OCI-LY7 (cell line): Measurements from ENCODE around the gene RETNLB. TPM values are rescaled to one million over a fixed set of nuclear protein-coding genes. Genes with fewer than 3 reads are reported as not detected.

Experiments used
- BruUV-seq: library from RNA; stranded (reverse); fragments of 400-500 nt; replicated peaks from 2 replicates; lab custom pipeline; 2021; lab: Mats Ljungman, UMichigan
- CTCF ChIA-PET: fragments of 300-600 bp; sonication (Branson Sonifier 250); formaldehyde crosslinking; loops from one replicate; lab custom pipeline; 2022; ENCODE audit warnings: antibody characterized with exemption; ENCODE audit not compliant: unreplicated experiment; lab: Charles Lee
- POLR2A ChIA-PET: fragments of 300-600 bp; sonication (Branson Sonifier 250); formaldehyde crosslinking; loops from one replicate; lab custom pipeline; 2022; ENCODE audit warnings: antibody characterized with exemption; lab: Charles Lee
- DNase-seq: peaks from one replicate; pipeline ENCODE4 v3.0.0-alpha.2; 2015; ENCODE audit warnings: low spot score
- H2AFZ ChIP-seq: fragments of 200-600 bp; sonication (generic), shearing (Covaris generic); 2 replicates; pipeline ENCODE4 v1.6.1; 2014; ENCODE audit warnings: mild to moderate bottlenecking, antibody characterized with exemption, low read length, moderate library complexity
- H3K27ac ChIP-seq: fragments of 200-600 bp; sonication (generic); 2 replicates; pipeline ENCODE4 v1.5.1; 2014; ENCODE audit warnings: mixed run types, low read depth, mild to moderate bottlenecking, moderate library complexity, low read length, inconsistent platforms; ENCODE audit not compliant: poor library complexity, severe bottlenecking
- H3K36me3 ChIP-seq: fragments of 200-600 bp; sonication (generic); 2 replicates; pipeline ENCODE4 v1.6.1; 2014; ENCODE audit warnings: mild to moderate bottlenecking, antibody characterized with exemption, low read length, moderate library complexity, mixed read lengths; ENCODE audit not compliant: insufficient read depth
- H3K4me1 ChIP-seq: fragments of 200-600 bp; sonication (generic); 2 replicates; pipeline ENCODE4 v1.5.1; 2014; ENCODE audit warnings: mild to moderate bottlenecking, low read length; ENCODE audit not compliant: insufficient read depth, poor library complexity, severe bottlenecking
- H3K4me2 ChIP-seq: fragments of 200-600 bp; sonication (generic); 2 replicates; pipeline ENCODE4 v1.6.1; 2014; ENCODE audit warnings: mild to moderate bottlenecking, low read length
- H3K4me3 ChIP-seq: fragments of 200-600 bp; sonication (generic); 2 replicates; pipeline ENCODE4 v1.5.1; 2014; ENCODE audit warnings: mild to moderate bottlenecking, low read depth, low read length; ENCODE audit not compliant: poor library complexity, severe bottlenecking
- H3K79me2 ChIP-seq: fragments of 200-600 bp; sonication (generic); 2 replicates; pipeline ENCODE4 v1.6.1; 2016; ENCODE audit warnings: low read depth, mild to moderate bottlenecking, low read length, moderate library complexity, mixed read lengths; ENCODE audit not compliant: insufficient read depth
- H3K9me2 ChIP-seq: fragments of 200-600 bp; sonication (generic); 2 replicates; pipeline ENCODE4 v1.6.1; 2016; ENCODE audit warnings: mild to moderate bottlenecking, low read length, mixed read lengths; ENCODE audit not compliant: insufficient read depth
- H3K9me3 ChIP-seq: fragments of 200-600 bp; sonication (generic); 2 replicates; pipeline ENCODE4 v1.6.1; 2014; ENCODE audit warnings: mild to moderate bottlenecking, mixed run types, low read length, mixed read lengths
- H4K20me1 ChIP-seq: fragments of 200-600 bp; sonication (generic); 2 replicates; pipeline ENCODE4 v1.6.1; 2014; ENCODE audit warnings: mild to moderate bottlenecking, antibody characterized with exemption, low read length, moderate library complexity, mixed read lengths; ENCODE audit not compliant: insufficient read depth
- EZH2phosphoT487 ChIP-seq: fragments of 200-600 bp; sonication (generic); IDR thresholded peaks from 2 replicates; pipeline ENCODE4 v1.6.1; 2018; ENCODE audit warnings: low read depth, borderline replicate concordance, mild to moderate bottlenecking, mixed run types, antibody characterized with exemption, low read length, moderate library complexity, mixed read lengths
- intact Hi-C: fragments of 100-400 bp; cut with micrococcal nuclease; formaldehyde crosslinking; loops from one replicate; pipeline ENCODE4 v1.10.0; 2022; ENCODE audit not compliant: unreplicated experiment
- total RNA-seq, 2 experiments: library from RNA; depleted of rRNA in 1 of 2; stranded (reverse); fragments of >200 nt in 1 of 2; shearing (Covaris generic) in 1 of 2; gene quantifications; 2 replicates each; pipeline ENCODE4 v1.2.3, GENCODE V29; 2014 to 2022
- TF ChIP-seq, protein P1 (sequence below): fragments of 200-600 bp; sonication (generic); conservative IDR thresholded peaks from 2 replicates; pipeline ENCODE4 v1.5.1; 2014; ENCODE audit warnings: mild to moderate bottlenecking, antibody characterized with exemption, low read length, moderate library complexity, mixed read lengths

RETNLB gene
- total RNA-seq, 2 experiments from 2014 or later = not detected

DNA sequence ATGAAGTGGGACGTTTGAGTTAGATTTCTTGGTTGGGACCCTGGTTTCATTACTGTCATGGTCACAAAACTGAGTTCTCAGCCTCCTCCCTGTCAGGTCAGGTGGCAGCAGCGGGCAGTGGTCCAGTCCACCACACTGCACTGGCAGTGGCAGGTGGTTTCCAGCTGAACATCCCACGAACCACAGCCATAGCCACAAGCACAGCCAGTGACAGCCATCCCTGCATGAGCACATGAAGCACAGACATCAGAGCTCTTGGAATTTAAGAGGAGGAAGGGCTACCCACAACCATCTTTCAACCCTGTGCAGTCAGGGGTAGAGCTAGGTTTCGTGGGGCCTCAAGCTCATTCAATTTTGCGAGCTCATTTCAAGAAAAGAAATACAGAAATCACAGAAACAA is 1.5 kb downstream of the RETNLB start:
- no peaks in the 10 kb centered on the region for H3K9me3 ChIP-seq
- H3K4me2 ChIP-seq = no peak overlapping the region
- TF ChIP-seq, protein P1, sequence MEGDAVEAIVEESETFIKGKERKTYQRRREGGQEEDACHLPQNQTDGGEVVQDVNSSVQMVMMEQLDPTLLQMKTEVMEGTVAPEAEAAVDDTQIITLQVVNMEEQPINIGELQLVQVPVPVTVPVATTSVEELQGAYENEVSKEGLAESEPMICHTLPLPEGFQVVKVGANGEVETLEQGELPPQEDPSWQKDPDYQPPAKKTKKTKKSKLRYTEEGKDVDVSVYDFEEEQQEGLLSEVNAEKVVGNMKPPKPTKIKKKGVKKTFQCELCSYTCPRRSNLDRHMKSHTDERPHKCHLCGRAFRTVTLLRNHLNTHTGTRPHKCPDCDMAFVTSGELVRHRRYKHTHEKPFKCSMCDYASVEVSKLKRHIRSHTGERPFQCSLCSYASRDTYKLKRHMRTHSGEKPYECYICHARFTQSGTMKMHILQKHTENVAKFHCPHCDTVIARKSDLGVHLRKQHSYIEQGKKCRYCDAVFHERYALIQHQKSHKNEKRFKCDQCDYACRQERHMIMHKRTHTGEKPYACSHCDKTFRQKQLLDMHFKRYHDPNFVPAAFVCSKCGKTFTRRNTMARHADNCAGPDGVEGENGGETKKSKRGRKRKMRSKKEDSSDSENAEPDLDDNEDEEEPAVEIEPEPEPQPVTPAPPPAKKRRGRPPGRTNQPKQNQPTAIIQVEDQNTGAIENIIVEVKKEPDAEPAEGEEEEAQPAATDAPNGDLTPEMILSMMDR = no peak
- TF ChIP-seq EZH2phosphoT487 = no peak
- H3K79me2 ChIP-seq = no peaks in the 10 kb centered on the region
- H4K20me1 ChIP-seq = no peaks in the 10 kb centered on the region
- no peak overlapping the region for H2AFZ ChIP-seq
- no peak overlapping the region for H3K4me3 ChIP-seq
- no peak for DNase-seq
- no peaks in the 10 kb centered on the region for H3K9me2 ChIP-seq
- ChIA-PET CTCF (no interaction called here), POLR2A (interaction anchor here (0.6 kb wide), 1 partner anchor 82 kb away, joined by 3 read pairs; no protein-coding TSS in a partner anchor)
- no TSS peak for BruUV-seq
- H3K27ac ChIP-seq = no peak overlapping the region
- intact Hi-C loops = no loop called here
- H3K4me1 ChIP-seq = no peaks in the 10 kb centered on the region
- H3K36me3 ChIP-seq = no peaks in the 10 kb centered on the region

DNA sequence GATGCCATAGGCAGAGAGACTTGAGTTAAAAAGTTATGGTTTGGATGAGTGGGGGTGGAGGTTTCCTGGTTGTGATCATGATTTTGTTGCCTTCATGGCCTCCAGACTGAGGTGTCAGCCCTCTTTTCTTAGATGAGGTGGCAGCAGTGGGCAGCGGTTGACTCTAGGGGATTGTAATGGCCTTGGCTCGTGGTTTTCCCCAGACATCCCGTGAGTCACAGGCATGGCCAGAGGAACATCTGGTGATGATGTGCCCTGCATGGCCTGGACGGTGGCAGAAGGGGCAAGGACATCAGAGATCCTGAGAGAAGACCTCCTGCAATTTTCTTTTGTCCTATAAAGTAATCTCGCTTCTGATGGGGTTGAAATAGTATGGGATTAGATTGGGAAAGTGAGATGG is 12.4 kb downstream of the RETNLB start:
- no peaks in the 10 kb centered on the region for H4K20me1 ChIP-seq
- H3K4me1 ChIP-seq = no peaks in the 10 kb centered on the region
- H3K79me2 ChIP-seq = no peaks in the 10 kb centered on the region
- no peak overlapping the region for H3K4me2 ChIP-seq
- no TSS peak for BruUV-seq
- no peak overlapping the region for H3K4me3 ChIP-seq
- DNase-seq = no peak
- no peak overlapping the region for H3K27ac ChIP-seq
- intact Hi-C loops = no loop called here
- H2AFZ ChIP-seq = no peak overlapping the region
- H3K9me3 ChIP-seq = no peaks in the 10 kb centered on the region
- ChIA-PET POLR2A (no interaction called here), CTCF (no interaction called here)
- TF ChIP-seq, protein P1 = no peak
- no peak for TF ChIP-seq EZH2phosphoT487
- no peaks in the 10 kb centered on the region for H3K36me3 ChIP-seq
- H3K9me2 ChIP-seq = no peaks in the 10 kb centered on the region

DNA sequence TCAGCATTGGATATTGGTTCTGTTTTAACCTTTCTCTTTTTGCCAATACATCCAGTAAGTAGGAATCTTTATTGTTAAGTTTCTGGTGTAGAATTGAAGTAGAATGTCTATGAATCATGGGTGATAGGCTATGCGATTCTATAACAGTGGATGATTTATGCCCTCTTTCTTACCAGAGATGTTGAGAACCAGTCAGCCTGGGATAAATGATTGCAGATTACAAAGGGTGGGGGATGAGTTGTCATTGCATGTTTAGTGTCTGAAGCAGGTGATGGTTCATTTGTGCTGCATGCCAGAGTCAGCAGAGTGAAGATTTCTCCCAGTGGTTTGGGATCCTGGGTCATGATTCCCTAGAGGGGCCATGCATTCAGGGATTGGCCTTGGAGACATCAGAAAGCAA is 14.3 kb downstream of the RETNLB start:
- Histone ChIP-seq H3K36me3 (no peaks in the 10 kb centered on the region), H3K9me3 (no peaks in the 10 kb centered on the region), H4K20me1 (no peaks in the 10 kb centered on the region), H3K27ac (no peak overlapping the region), H3K4me2 (no peak overlapping the region), H3K79me2 (no peaks in the 10 kb centered on the region), H3K4me1 (no peaks in the 10 kb centered on the region), H2AFZ (no peak overlapping the region), H3K9me2 (no peaks in the 10 kb centered on the region), H3K4me3 (no peak overlapping the region)
- intact Hi-C loops = no loop called here
- CTCF ChIA-PET = no interaction called here
- BruUV-seq = no TSS peak
- POLR2A ChIA-PET = no interaction called here
- TF ChIP-seq, protein P1 = no peak
- TF ChIP-seq EZH2phosphoT487 = no peak
- no peak for DNase-seq
